AG09319 (cell line): ENCODE measurements around the gene RMND5B.
"Not testable (repeated sequence)": the region's sequence is repeated elsewhere in the genome, so short reads cannot be mapped to it uniquely, and the experiment has no call there.

Experiments used
- DNase-seq: peaks from one replicate; pipeline ENCODE4 v3.0.0-alpha.2; 2010; ENCODE audit warnings: low read depth; ENCODE audit errors: extremely low read depth
- CTCF ChIP-seq: IDR thresholded peaks from 2 replicates; pipeline ENCODE4 v1.5.1; 2011; ENCODE audit warnings: low read depth, mild to moderate bottlenecking, inconsistent platforms, low read length, moderate library complexity

The RMND5B gene

GRCh38 chr5:178130576-178131445, at the start of gene RMND5B:
Gene RMND5B, plus strand, starts transcription at chr5:178131014. Its CDS starts 7,106 bp downstream, at chr5:178138120.
- DNase-seq = peak; percentile 53
- no peak for TF ChIP-seq CTCF

- DNase-seq = no peak
- TF ChIP-seq CTCF = no peak
These were observed 49.1 kb upstream of the RMND5B start for GRCh38 chr5:178081571-178082243.

GRCh38 chr5:178083922-178084321, 46.9 kb upstream of the RMND5B start:
- no peak for TF ChIP-seq CTCF
- DNase-seq = no peak

- no peak for TF ChIP-seq CTCF
- DNase-seq = no peak
These were observed 45.5 kb upstream of the RMND5B start for GRCh38 chr5:178085316-178085715.

- TF ChIP-seq CTCF = no peak
- DNase-seq = no peak
These were observed 44.5 kb upstream of the RMND5B start for GRCh38 chr5:178086266-178086665.

GRCh38 chr5:178087199-178087598, 43.6 kb upstream of the RMND5B start:
- not testable (repeated sequence) for DNase-seq

GRCh38 chr5:178090856-178091255, 40.0 kb upstream of the RMND5B start:
- DNase-seq = no peak
- no peak for TF ChIP-seq CTCF

- DNase-seq = no peak
- no peak for TF ChIP-seq CTCF
These were observed 37.7 kb upstream of the RMND5B start for GRCh38 chr5:178093134-178093533.
